HepG2 (cell line): ENCODE results near the gene PRADC1. TPM values are rescaled to one million over a fixed set of nuclear protein-coding genes. Genes with fewer than 3 reads are reported as not detected.

Experiments
- ATAC-seq: fragments of 200-7000 bp; cut with Tn5 transposase; 3 replicates; pipeline ENCODE4 v1.9.1; 2020; ENCODE audit warnings: mild to moderate bottlenecking, moderate library complexity
- BruUV-seq: library from RNA; stranded (reverse); fragments of 400-500 nt; replicated peaks from 2 replicates; lab custom pipeline; 2021; lab: Mats Ljungman, UMichigan
- CTCF ChIA-PET: fragments of 300-600 bp; formaldehyde crosslinking; extraction: SDS; loops from one replicate; lab custom pipeline; 2021; ENCODE audit warnings: low total read pairs, inconsistent platforms, low intra/inter-chr PET ratio; lab: Yijun Ruan, JAX
- POLR2A ChIA-PET: fragments of 350-600 bp; sonication (Branson Sonifier 250); formaldehyde crosslinking; loops from one replicate; lab custom pipeline; 2020; ENCODE audit warnings: antibody characterized with exemption, inconsistent platforms; lab: Yijun Ruan, JAX
- DNase-seq: peaks from one replicate; pipeline ENCODE4 v3.0.0-alpha.2; 2015; ENCODE audit warnings: low spot score
- FAIRE-seq: peaks from 3 replicates; lab custom pipeline; 2011; peaks lifted over from hg19 to GRCh38; lab: Jason Lieb, UNC
- H2AFZ ChIP-seq: one replicate; pipeline ENCODE4 v1.6.1; 2011; ENCODE audit warnings: low read length, inconsistent platforms
- H3K27ac ChIP-seq: fragments of 300-600 bp; 3 replicates; pipeline ENCODE4 v1.8.0; 2011; ENCODE audit warnings: mixed run types, mild to moderate bottlenecking, mixed read lengths, low read length, inconsistent platforms; ENCODE audit not compliant: insufficient read depth; ENCODE audit errors: extremely low read length
- H3K27me3 ChIP-seq, 2 experiments: fragments of 200-600 bp in 1 of 2; 2 replicates in 1 of 2; 3 replicates in 1 of 2; pipeline versions ENCODE4 v1.6.0 to v1.8.0; 2011; ENCODE audit warnings: low read length in 2 of 2, mild to moderate bottlenecking in 2 of 2, moderate library complexity in 2 of 2, inconsistent platforms in 1 of 2; ENCODE audit not compliant: insufficient read depth in 2 of 2, control insufficient read depth in 1 of 2
- H3K36me3 ChIP-seq, 2 experiments: fragments of 200-600 bp in 1 of 2; replicated peaks in 1 of 2; 2 replicates in 1 of 2; 3 replicates in 1 of 2; pipeline versions ENCODE4 v1.5.1 to v1.8.0; 2011; ENCODE audit warnings: low read length in 2 of 2, inconsistent platforms in 1 of 2; ENCODE audit not compliant: insufficient read depth in 2 of 2, control insufficient read depth in 1 of 2
- H3K4me1 ChIP-seq: 2 replicates; pipeline ENCODE4 v1.5.1; 2012; ENCODE audit warnings: low read length, inconsistent platforms; ENCODE audit not compliant: insufficient read depth
- H3K4me2 ChIP-seq: 2 replicates; pipeline ENCODE4 v1.6.0; 2011; ENCODE audit warnings: low read depth, low read length, inconsistent platforms
- H3K4me3 ChIP-seq, 3 experiments: fragments of 200-600 bp in 1 of 3; sonication (generic), shearing (Covaris generic) in 1 of 3; replicated peaks in 1 of 3; 2 replicates each; pipeline ENCODE4 v1.5.1; 2011 to 2016; ENCODE audit warnings: low read length in 3 of 3, inconsistent platforms in 2 of 3, low read depth in 2 of 3, mild to moderate bottlenecking in 2 of 3, control low read depth in 1 of 3, mixed read lengths in 1 of 3; ENCODE audit not compliant: insufficient read depth in 1 of 3
- H3K79me2 ChIP-seq: one replicate; pipeline ENCODE4 v1.6.1; 2011; ENCODE audit warnings: low read length, inconsistent platforms; ENCODE audit not compliant: insufficient read depth
- H3K9ac ChIP-seq: 2 replicates; pipeline ENCODE4 v1.6.0; 2011; ENCODE audit warnings: mild to moderate bottlenecking, low read depth, low read length, inconsistent platforms; ENCODE audit not compliant: insufficient read depth
- H3K9me3 ChIP-seq: 2 replicates; pipeline ENCODE4 v1.5.1; 2012; ENCODE audit warnings: mild to moderate bottlenecking, low read length
- H4K20me1 ChIP-seq: 2 replicates; pipeline ENCODE4 v1.6.0; 2011; ENCODE audit warnings: inconsistent platforms, mild to moderate bottlenecking, low read length, moderate library complexity; ENCODE audit not compliant: insufficient read depth
- FOXC1 ChIP-seq: sonication (generic); formaldehyde crosslinking; IDR thresholded peaks from 2 replicates; pipeline ENCODE4 v1.8.0; 2022; ENCODE audit warnings: mild to moderate bottlenecking, missing genetic modification reagents, borderline replicate concordance
- HOXA3 ChIP-seq: sonication (generic); formaldehyde crosslinking; IDR thresholded peaks from 2 replicates; pipeline ENCODE4 v1.5.0; 2020; ENCODE audit warnings: missing genetic modification reagents
- PHF8 ChIP-seq: sonication (generic); formaldehyde crosslinking; IDR thresholded peaks from 2 replicates; pipeline ENCODE4 v1.5.0; 2020; ENCODE audit warnings: missing genetic modification reagents
- SALL2 ChIP-seq: sonication (generic); formaldehyde crosslinking; IDR thresholded peaks from 2 replicates; pipeline ENCODE4 v1.8.1; 2023; ENCODE audit warnings: mild to moderate bottlenecking, missing genetic modification reagents, inconsistent platforms
- SIX1 ChIP-seq: sonication (generic); formaldehyde crosslinking; IDR thresholded peaks from 2 replicates; pipeline ENCODE4 v1.4.0; 2020; ENCODE audit warnings: missing genetic modification reagents, borderline replicate concordance
- SUZ12 ChIP-seq: fragments of 150-350 bp; IDR thresholded peaks from 2 replicates; pipeline ENCODE4 v1.6.1; 2014; ENCODE audit warnings: low read depth, low read length
- ZFP1 ChIP-seq: IDR thresholded peaks from 2 replicates; pipeline ENCODE4 v1.6.1; 2016
- ZNF235 ChIP-seq: sonication (generic); formaldehyde crosslinking; IDR thresholded peaks from 2 replicates; pipeline ENCODE4 v1.8.1; 2023; ENCODE audit warnings: mild to moderate bottlenecking, missing genetic modification reagents, borderline replicate concordance
- ZNF550 ChIP-seq: sonication (generic); formaldehyde crosslinking; IDR thresholded peaks from 2 replicates; pipeline ENCODE4 v1.4.0; 2020; ENCODE audit warnings: mild to moderate bottlenecking, missing genetic modification reagents, borderline replicate concordance
- ZNF609 ChIP-seq: sonication (generic); formaldehyde crosslinking; IDR thresholded peaks from 2 replicates; pipeline ENCODE4 v1.4.0; 2020; ENCODE audit warnings: mild to moderate bottlenecking, missing genetic modification reagents, borderline replicate concordance
- ZNF766 ChIP-seq: sonication (generic); formaldehyde crosslinking; IDR thresholded peaks from 2 replicates; pipeline ENCODE4 v1.5.0; 2020; ENCODE audit warnings: missing genetic modification reagents, borderline replicate concordance
- ZNF782 ChIP-seq: sonication (generic); formaldehyde crosslinking; IDR thresholded peaks from 2 replicates; pipeline ENCODE4 v1.4.0; 2020; ENCODE audit warnings: missing genetic modification reagents, mild to moderate bottlenecking, borderline replicate concordance
- WGBS: methylation state at CpG from one replicate; pipeline ENCODE4 v1.1.6; 2017; ENCODE audit warnings: low lambda C conversion rate; 5-methylcytosine and 5-hydroxymethylcytosine counted together
- in situ Hi-C: cut with HindIII; loops from 2 replicates; pipeline ENCODE4 v1.10.0; 2017; ENCODE audit warnings: low pct_unique_long_range_greater_than_20kb; ENCODE audit not compliant: extremely low pct_ligation_motif_present
- intact Hi-C: fragments of 100-400 bp; cut with micrococcal nuclease; formaldehyde crosslinking; loops from one replicate; pipeline ENCODE4 v1.10.0; 2022; ENCODE audit not compliant: unreplicated experiment
- polyA plus RNA-seq, 8 experiments: library from polyadenylated mRNA; depleted of rRNA in 3 of 8; stranded (reverse) in 7 of 8; unstranded in 1 of 8; fragments of >200 nt; fragmentation: Illumina TruSeq in 4 of 8; extraction: Trizol in 4 of 8; gene quantifications; 2 replicates each; pipeline versions ENCODE4 v1.2.1 to v1.2.3, GENCODE V29; 2011 to 2016; ENCODE audit warnings: low read depth in 4 of 8, missing spikeins in 1 of 8, mixed read lengths in 1 of 8; ENCODE audit not compliant: insufficient read depth in 1 of 8
- total RNA-seq, 5 experiments: library from RNA; depleted of rRNA; stranded (reverse); fragments of >200 nt; fragmentation: Illumina TruSeq; extraction: Trizol; gene quantifications; 2 replicates each; pipeline ENCODE4 v1.2.3, GENCODE V29; 2016; ENCODE audit warnings: low read depth in 1 of 5
- TF ChIP-seq, protein P1 (sequence below): sonication (generic); formaldehyde crosslinking; IDR thresholded peaks from 2 replicates; pipeline ENCODE4 v1.8.0; 2022; ENCODE audit warnings: mild to moderate bottlenecking, missing genetic modification reagents, borderline replicate concordance
- TF ChIP-seq, protein P2 (sequence below): sonication (generic); formaldehyde crosslinking; IDR thresholded peaks from 2 replicates; pipeline ENCODE4 v1.5.0; 2020; ENCODE audit warnings: missing genetic modification reagents

PRADC1 gene
- total and polyA plus RNA-seq, 2 of the 13 experiments (the other 11 are each of a cell fraction or from before 2014, with no cell fraction given), result 12.1 to 37.2 TPM

DNA sequence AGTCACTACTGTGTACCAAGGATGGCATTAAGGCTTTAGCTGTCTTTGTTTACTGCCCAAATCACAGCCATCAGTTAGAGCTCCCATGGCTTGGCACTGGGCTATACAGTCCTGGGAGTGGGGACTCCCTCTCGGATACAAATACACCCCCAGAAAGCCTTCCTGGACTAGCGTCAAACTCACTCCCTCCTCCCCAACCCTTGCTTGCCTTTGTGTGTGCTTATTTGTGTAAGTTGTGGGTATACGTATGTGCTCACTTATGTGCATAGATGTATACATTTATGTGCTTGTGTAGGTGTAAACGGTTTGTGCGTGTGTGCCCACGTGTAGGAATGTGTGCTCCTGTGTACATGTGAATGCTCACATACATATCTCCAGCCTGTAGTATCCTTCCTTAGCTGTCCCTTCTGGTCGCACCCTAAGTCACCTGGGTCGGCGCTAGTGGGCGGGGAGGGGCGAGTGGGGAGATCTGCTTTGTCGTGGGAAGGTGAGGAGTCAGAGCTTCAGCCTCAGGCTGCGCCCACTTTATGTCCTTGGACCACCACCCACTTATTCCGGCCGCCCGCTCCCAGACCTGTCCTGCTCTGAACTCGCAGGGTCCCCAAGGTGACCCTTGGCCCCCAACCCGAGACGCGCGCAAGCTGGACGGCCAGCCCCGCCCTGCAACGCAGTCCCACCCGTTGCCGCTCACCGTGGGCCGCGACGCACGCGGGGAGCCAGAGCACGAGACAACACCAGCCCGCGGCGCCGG lies 461 bp downstream of the PRADC1 start:
- DNase-seq, result no peak
- no peak for FAIRE-seq
- Histone ChIP-seq H3K27ac (peak overlapping the region; percentile 35), H3K4me2 (peak overlapping the region; percentile 99), H3K9me3 (no peaks in the 10 kb centered on the region), H3K79me2 (peaks cover 38% of the 10 kb centered on the region), H3K27me3 (peaks cover 0 to 6% of the 10 kb centered on the region in 2 experiments; a peak in 1 of 5 replicates), H3K4me3 (peak overlapping the region; percentile 70 to 80 (median 76)), H3K36me3 (peaks cover 1 to 14% of the 10 kb centered on the region in 2 experiments; a peak in 3 of 5 replicates), H4K20me1 (peaks cover 29% of the 10 kb centered on the region), H3K4me1 (peaks cover 33% of the 10 kb centered on the region), H2AFZ (no peak overlapping the region), H3K9ac (peak overlapping the region; percentile 68)
- BruUV-seq, result no TSS peak
- 7% methylated on average over 31 of the region's 37 CpGs for WGBS
- ChIA-PET CTCF (no interaction called here), POLR2A (interaction anchor here (0.8 to 7.2 kb wide), 20 partner anchors 8 to 200 kb away, joined by 3 to 125 read pairs (median 10); partner anchors contain the start of genes ALMS1, RAB11FIP5, SFXN5 and SMYD5)
- intact Hi-C loops (loop anchor here (1.0 to 5.0 kb wide), 2 partner anchors 18 to 50 kb away; partner anchors contain the start of genes FBXO41 and SMYD5), in situ Hi-C loops (no loop called here)
- peak; percentile 4 for ATAC-seq
- TF ChIP-seq ZNF609 (CRISPR knock-in tag), result 0 out of 2 replicates have a peak, but pooled peaks have one; percentile 19
- 0 out of 2 replicates have a peak, but pooled peaks have one; percentile 1 for TF ChIP-seq PHF8 (CRISPR knock-in tag)
- no peak for TF ChIP-seq SALL2 (CRISPR knock-in tag)
- TF ChIP-seq ZNF550 (CRISPR knock-in tag), result 0 out of 2 replicates have a peak, but pooled peaks have one; percentile 65
- TF ChIP-seq ZNF782 (CRISPR knock-in tag), result no peak
- TF ChIP-seq HOXA3 (CRISPR knock-in tag), result no peak
- TF ChIP-seq, protein P1, sequence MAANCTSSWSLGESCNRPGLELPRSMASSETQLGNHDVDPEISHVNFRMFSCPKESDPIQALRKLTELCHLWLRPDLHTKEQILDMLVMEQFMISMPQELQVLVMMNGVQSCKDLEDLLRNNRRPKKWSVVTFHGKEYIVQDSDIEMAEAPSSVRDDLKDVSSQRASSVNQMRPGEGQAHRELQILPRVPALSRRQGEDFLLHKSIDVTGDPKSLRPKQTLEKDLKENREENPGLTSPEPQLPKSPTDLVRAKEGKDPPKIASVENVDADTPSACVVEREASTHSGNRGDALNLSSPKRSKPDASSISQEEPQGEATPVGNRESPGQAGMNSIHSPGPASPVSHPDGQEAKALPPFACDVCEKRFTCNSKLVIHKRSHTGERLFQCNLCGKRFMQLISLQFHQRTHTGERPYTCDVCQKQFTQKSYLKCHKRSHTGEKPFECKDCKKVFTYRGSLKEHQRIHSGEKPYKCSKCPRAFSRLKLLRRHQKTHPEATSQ, result no peak; the same call in 1 of the 2 replicates
- no peak for TF ChIP-seq ZNF766 (CRISPR knock-in tag)
- 0 out of 2 replicates have a peak, but pooled peaks have one; percentile 9 for TF ChIP-seq FOXC1 (CRISPR knock-in tag)
- no peak for TF ChIP-seq SUZ12
- no peak for TF ChIP-seq SIX1 (CRISPR knock-in tag)
- peak; percentile 27; the same call in 1 of the 2 replicates for TF ChIP-seq ZNF235
- TF ChIP-seq ZFP1 (CRISPR knock-in tag), result no peak
- TF ChIP-seq, protein P2, sequence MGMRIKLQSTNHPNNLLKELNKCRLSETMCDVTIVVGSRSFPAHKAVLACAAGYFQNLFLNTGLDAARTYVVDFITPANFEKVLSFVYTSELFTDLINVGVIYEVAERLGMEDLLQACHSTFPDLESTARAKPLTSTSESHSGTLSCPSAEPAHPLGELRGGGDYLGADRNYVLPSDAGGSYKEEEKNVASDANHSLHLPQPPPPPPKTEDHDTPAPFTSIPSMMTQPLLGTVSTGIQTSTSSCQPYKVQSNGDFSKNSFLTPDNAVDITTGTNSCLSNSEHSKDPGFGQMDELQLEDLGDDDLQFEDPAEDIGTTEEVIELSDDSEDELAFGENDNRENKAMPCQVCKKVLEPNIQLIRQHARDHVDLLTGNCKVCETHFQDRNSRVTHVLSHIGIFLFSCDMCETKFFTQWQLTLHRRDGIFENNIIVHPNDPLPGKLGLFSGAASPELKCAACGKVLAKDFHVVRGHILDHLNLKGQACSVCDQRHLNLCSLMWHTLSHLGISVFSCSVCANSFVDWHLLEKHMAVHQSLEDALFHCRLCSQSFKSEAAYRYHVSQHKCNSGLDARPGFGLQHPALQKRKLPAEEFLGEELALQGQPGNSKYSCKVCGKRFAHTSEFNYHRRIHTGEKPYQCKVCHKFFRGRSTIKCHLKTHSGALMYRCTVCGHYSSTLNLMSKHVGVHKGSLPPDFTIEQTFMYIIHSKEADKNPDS, result peak; percentile 47; the same call in 1 of the 2 replicates
